Activated CD4-positive, alpha-beta T cell treated with anti-CD3 and anti-CD28 coated beads for 48 hours (primary cell): ENCODE measurements around the gene AP2A1.

Source experiments
- DNase-seq: peaks from one replicate; pipeline ENCODE4 v3.0.0-alpha.2; 2020

The AP2A1 gene

DNA sequence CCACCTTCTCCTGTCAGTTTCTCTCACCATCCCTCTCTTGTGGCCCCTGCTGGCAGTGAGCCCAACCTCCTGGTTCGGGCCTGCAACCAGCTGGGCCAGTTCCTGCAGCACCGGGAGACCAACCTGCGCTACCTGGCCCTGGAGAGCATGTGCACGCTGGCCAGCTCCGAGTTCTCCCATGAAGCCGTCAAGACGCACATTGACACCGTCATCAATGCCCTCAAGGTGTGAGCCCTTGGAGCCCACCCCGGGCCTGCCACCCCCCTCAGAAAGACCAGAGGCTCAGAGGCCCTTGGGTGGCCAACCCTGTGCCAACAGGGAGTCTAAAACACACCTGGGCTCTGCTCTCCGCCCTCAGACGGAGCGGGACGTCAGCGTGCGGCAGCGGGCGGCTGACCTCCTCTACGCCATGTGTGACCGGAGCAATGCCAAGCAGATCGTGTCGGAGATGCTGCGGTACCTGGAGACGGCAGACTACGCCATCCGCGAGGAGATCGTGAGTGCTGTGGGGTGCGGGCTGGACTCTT lies 32.5 kb downstream of the AP2A1 start:
- no peak for DNase-seq

DNA sequence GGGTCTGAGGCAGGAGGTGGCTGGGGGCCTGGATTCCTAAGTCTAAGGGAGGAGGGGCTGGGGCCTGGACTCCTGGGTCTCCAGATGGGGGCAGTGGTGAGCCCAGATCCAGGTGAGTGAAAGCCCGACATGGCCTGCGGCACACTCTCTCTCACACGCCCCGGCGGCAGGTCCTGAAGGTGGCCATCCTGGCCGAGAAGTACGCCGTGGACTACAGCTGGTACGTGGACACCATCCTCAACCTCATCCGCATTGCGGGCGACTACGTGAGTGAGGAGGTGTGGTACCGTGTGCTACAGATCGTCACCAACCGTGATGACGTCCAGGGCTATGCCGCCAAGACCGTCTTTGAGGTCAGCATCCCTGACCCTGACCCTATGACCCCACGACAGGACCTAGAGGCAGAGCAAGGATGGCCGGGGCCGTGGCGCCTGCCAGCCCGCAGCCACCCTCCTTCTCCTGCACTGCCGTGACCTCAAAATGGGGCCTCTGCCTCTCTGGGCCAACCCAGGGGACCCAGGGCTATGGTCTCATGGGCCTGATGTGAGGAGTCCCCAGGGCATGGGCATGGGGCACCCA lies 33.1 kb downstream of the AP2A1 start:
- DNase-seq = peak; percentile 40

DNA sequence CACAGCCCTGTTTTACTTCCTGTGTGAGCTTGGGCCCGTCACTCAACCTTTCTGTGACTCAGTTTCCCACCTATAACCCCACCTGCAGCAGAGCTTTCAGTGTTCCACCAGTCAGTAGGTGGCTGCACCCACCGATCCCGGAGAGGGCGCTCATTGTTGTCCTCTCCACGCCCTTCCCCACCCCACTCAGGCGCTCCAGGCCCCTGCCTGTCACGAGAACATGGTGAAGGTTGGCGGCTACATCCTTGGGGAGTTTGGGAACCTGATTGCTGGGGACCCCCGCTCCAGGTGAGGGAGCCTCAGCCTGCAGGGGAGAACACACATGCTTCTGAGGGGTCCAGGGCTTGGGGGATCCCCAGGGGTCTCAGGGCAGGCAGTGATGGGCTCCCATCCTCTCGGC lies 34.0 kb downstream of the AP2A1 start:
- no peak for DNase-seq

DNA sequence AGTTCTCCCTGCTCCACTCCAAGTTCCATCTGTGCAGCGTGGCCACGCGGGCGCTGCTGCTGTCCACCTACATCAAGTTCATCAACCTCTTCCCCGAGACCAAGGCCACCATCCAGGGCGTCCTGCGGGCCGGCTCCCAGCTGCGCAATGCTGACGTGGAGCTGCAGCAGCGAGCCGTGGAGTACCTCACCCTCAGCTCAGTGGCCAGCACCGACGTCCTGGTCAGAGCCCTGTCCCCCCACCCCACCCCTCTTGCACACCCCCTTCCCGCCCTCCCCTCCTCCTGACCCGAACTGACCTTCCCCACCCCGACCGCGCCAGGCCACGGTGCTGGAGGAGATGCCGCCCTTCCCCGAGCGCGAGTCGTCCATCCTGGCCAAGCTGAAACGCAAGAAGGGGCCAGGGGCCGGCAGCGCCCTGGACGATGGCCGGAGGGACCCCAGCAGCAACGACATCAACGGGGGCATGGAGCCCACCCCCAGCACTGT lies 34.6 kb downstream of the AP2A1 start:
- DNase-seq = no peak

DNA sequence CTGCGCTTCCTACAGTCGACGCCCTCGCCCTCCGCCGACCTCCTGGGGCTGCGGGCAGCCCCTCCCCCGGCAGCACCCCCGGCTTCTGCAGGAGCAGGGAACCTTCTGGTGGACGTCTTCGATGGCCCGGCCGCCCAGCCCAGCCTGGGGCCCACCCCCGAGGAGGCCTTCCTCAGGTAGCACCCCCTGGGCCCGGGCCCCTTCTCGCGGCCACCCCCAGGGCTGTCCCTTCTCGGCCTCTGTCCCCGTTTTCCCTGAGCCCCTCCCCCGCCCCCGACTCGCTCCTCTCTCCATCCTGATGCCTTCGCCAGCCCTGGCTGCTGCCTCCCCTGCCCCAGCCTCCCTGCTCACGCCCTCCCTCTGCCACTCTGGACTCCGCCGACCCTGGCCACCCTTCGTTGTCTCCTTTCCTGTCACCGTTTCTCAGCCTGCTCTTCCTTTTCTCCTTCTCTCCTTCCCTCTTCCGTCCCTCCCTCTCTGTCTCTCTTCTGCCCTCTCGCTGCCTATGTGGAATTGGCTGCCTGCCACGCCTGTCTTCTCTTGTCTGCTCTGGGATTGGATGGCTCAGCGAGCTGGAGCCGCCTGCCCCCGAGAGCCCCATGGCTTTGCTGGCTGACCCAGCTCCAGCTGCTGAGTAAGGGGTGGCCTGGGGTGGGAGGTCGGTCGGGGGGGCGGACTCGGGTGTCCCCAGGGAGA lies 35.3 kb downstream of the AP2A1 start:
- no peak for DNase-seq

DNA sequence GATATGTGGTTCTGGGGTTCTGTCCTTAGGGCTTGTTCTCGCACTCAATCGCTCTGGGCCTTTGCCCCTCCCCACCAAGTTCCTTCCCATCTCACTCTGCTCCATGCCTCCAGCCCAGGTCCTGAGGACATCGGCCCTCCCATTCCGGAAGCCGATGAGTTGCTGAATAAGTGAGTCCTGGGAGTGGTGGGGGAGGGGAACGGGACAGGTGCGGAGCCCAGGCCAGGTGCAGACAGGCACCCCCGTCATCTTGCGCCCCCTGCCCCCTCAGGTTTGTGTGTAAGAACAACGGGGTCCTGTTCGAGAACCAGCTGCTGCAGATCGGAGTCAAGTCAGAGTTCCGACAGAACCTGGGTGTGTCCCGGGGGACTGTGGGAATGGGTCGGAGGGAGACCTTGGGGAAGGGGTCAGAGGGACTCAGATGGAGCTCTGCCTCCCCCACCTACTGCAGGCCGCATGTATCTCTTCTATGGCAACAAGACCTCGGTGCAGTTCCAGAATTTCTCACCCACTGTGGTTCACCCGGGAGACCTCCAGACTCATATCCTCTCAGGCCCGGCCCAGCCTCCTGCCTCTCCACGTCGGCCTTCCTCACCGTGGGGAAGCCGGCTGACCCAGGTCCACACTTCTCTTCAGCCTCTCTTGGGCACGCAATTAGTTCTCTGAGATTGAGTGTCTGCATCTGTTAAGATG lies 36.2 kb downstream of the AP2A1 start:
- no peak for DNase-seq

DNA sequence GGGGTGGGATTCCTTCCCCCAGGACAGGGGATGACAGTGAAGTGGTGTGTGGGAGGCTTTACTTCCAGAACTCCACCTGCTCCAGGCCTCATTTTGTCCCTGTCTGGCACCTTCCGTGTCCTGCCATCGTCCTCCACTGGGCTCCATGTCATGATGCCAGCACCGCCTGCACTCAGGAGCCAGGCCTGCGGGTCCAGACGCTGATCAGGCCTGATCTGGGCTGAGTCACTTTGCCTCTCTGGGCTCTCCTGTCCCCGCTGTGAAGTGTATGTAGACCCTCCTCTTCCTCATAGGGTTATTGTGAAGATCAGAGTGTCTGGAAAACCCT lies 36.7 kb downstream of the AP2A1 start:
- no peak for DNase-seq

DNA sequence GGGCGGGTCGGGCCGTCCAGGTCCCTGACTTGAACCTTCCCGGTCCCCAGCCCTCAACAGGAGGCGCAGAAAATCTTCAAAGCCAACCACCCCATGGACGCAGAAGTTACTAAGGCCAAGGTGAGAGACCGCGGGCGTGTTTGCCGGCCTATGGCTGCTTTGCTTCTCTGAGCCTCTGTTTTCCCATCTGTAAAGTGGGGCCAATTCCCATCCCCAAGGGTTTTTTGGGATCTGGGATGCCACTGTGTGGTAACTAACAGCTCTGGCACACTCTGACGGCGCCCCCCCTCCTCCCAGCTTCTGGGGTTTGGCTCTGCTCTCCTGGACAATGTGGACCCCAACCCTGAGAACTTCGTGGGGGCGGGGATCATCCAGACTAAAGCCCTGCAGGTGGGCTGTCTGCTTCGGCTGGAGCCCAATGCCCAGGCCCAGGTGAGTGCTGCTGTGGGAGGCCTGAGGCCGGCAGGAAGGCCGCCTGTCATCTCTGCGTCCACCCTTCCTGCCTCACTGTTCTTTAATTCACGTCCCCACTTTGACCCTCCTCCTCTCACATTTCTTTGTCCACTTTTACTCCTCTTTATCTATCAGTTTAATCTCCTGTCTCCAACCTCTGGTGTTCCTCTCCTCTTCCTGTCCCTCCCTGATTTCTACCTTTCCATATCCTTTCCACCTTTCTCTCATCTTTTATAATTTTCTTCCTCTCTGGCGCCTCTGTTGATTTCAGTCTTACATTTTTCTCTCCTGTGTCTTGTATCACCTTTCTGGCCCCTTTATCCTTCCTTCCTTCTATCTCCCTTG lies 39.2 kb downstream of the AP2A1 start:
- DNase-seq = no peak

DNA sequence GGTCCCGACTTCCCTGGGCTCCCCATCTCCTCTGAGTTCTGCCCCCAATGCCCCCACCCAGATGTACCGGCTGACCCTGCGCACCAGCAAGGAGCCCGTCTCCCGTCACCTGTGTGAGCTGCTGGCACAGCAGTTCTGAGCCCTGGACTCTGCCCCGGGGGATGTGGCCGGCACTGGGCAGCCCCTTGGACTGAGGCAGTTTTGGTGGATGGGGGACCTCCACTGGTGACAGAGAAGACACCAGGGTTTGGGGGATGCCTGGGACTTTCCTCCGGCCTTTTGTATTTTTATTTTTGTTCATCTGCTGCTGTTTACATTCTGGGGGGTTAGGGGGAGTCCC lies 39.8 kb downstream of the AP2A1 start:
- DNase-seq = no peak

DNA sequence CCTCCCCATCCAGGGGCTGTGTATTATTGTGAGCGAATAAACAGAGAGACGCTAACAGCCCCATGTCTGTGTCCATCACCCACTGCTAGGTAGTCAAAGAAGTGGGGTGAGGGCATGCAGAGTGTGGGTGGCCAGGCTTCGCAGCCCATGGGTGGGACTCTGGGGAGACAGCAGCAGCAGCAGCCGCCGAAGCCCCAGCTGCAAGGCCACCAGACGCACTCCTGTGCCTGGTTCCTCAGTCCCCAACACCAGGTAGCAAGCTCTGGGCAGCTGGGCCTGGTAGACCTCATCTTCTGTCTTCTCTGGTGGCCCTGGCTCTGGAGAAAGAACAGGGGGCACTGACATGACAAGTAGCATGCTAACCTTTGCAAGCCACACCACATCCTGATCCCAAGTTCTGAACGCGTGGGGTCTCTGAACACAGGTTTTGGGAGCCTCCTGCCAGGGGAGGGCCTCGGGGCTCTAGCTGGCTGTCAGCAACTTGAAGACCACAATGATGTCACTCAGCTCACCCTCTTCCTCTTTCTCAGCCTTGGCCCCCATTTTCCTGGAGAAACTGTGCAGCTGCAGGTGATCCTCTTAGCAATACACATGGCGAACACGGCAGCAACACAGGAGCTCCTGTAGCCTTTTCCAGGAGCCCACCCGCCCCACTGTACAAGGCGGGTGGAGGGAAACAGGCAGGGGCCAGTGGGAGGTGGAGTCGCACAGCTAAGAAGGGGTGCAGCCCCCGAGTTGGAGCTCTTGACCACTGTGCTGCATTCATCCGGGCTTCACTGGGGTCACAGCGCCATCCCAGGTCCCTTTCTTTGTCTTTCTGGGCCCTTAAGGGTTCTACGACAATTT lies 40.5 kb downstream of the AP2A1 start:
- no peak for DNase-seq

DNA sequence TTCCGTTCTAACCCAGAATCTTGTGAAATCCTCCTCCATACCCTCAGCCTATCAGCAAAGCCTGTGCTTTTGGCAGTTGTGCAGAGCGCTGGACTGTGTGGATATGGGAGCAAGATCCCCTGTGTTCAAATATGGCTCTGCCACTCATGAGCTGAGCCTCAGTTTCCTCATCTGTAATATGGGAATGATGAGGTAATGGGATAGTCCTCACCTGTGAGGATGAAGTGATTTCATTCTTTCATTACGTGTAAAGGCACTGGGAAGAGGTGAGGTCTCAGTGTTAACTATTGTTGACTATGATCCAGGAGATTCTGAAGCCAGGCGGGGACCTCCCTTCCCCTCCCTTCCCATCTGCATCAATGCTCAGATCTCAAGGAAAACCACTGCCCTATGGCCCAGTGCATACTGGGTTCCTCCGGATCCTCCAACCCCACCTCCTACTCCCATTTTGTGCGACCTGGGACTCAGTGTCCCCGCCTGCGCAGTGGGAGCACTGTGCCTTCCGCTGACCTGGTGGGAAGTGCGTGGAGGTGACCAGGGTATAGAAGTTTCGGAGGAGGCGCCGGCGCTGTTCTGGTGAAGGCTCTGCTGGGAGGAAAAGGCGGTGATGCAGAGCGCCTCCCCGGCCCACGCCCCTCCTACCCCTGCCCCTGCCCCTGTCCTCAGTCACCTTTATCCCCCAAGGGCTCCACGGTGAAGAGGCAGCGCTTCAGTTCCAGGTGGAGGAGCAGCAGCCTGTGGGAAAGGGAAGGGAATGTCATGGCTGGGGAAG lies 41.3 kb downstream of the AP2A1 start:
- DNase-seq = no peak

DNA sequence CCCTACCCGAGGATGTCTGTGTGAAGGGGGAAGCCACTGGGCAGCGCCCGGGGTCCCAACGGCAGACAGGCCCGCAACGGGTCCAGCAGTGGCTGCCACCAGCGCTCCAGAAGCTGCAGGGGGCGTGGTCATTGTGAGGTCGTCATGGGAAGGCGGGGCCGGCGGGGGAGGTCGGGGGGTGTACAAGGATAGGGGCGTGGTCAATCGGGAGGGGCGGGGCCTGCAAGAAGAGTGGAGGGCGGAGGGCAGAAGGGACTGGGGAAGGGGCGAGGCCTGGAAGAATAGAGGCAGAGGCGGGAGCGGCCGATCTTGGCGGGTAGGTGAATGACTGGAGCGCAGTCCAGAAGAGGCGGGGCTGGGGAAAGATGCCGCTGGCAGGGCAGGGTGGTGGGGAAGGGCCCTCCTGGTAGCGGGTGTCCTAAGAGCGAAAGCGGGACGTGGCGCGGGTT lies 41.9 kb downstream of the AP2A1 start:
- DNase-seq = peak; percentile 91

DNA sequence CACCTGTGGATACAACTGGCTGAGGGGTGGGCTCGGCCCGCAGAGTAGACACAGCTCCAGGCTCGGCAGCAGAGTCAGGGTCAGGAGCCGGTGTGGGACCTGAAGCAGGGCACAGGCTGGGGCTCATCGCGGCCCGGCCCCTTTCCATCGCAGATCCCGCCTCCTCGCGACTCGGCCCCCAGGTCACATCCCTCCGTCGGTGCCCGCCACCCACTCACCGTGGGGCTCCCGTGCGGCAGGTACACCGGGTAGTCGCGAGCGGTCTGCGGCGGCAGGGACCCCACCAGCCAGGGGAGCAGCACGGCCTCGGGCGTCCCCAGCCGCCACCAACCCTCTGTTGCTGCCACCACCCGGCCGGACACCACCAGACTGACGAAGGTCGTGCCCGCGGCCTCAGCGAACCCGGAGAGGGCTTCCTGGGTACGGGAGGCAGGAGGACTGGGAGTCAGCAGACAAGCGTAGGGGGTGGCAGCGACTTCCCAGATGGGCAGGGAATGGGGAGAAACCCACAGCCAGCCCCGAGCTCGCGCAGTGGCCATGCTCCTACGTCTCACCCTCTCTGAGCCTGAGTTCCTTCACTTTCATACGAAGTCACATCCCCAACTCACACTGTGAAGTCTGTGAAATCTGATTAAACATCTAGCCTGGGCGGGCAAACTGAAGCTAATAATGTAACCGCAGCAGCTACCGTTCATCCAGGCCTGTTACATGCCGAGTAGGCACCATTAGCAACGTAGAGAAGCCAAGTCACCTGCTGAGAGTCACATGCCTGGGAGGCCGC lies 42.5 kb downstream of the AP2A1 start:
- DNase-seq = peak; percentile 56

DNA sequence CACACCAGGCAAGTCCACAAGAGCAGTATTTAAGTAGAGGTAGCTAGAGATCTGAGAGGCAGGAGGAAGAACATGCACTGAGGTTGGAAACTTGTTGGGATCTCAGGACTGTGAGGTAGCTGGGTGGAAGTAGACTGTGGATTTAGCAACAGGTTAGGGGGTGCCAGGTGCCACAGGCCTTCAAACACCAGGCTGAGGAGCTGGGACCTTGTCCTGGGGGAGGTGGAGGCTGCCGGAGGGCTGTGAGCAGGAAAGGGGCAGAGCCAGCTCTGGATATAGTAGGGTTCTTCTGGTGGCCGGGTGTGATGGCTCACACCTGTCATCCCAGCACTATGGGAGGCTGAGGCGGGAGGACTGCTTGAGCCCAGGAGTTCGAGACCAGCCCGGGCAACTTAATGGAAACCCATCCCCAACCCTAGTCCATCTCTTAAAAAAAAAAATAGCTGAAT lies 43.2 kb downstream of the AP2A1 start:
- no peak for DNase-seq

DNA sequence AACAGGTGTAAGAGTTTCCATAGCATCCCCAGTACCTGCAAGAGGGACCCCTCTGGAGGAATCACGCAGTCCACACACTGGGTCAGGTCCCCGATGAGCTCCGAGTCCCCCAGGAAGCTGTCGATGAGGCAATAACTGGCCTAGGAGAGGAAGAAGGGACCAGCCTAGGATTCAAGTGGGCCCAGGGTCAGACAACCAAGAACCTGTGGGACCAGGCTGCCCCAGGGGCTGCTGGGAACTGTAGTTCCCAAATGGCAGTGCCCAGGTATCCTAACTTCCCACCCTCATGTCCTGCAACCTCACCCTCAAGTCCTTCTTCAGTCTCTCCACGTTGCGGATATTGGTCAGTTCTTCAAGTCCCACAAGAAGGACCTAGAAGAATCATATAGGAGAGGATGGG lies 44.5 kb downstream of the AP2A1 start:
- no peak for DNase-seq

DNA sequence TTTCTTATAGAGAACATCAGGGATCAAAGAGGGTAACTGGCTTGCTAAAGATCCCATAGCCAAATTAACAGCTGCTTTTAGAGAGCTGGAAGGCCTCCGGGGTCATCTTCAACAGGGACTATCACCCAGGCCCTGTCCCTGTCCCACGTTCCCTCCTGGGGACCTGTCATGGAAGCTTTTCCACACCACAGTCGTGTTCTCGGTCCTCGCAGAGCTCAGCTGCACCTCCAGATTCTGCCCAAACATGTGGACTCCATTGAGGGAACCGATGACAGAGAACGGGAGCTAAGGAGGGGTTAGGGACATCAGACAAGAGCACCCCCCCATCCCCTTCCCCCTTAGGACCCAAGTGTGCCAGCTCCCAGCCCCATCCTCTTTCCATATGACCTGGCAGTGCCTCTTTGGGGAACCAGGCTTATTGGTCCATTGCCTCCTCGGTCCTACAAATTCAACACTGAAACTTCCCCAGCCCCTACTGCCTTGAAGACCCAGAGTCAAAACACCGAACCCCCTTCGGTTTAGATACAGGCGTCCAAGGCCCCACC lies 45.7 kb downstream of the AP2A1 start:
- no peak for DNase-seq

DNA sequence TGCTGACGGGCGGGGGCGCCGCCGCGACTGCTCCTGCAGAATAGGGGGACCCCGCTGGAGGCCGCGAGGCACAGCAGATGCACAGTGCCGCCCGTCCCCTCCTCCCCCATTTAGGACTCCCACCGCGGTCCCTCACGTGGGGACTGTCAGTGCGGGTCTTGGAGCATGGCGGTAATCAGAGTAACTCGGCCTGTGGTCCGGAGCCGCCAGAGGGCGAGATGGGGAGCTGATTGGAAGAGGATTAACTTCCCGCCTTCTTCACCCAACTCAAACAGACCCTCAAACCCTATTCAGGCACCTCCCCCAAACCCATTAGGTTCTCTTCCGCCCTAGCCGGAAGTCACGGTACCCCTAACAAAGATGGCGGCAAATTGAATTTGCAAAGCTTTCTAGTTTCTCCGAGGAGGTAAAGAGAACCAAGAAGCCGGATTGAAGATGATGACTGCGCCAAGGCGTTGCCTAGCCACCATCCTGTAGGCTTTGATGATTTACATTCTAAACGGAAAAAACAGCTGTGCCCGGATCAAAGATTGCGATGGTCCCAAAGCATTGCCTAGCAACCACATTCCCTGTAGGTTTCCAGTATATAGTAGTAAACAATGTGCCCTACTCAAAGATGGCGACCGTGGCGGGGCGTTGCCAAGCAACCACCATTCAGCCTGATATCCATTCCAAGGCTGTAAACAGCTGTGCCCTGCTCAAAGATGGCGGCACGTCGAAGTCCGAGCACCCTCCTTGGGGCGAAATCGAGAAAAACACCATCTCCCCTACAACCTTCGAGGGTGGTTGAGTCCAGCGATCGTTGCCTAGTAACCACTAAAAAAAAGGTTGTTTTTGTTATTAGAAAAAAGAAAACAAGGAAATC lies 46.4 kb downstream of the AP2A1 start, which contains the start of gene FUZ:
TSS of gene FUZ (minus strand) at position 296 of the 865 bp plus-strand sequence. CDS start at position 110, 186 bp downstream.
- DNase-seq = peak; percentile 95

DNA sequence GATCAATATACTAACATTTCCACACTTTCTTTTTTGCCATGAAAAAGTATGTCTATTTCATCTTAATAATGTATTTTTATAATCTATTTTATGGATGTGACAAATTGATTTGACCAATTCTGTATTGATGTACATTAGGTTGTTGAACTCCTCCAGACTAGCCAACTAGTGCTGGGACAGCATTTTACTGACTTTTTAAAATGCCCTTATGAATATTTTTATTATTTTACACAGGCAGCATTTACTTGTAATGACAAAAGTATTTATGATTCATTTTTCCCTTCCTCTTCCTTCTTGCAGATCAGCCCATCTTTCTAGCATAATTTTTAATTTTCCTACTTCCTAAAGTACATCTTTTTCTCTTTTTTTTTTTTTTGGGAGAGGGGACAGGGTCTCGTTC lies 47.2 kb downstream of the AP2A1 start:
- no peak for DNase-seq

DNA sequence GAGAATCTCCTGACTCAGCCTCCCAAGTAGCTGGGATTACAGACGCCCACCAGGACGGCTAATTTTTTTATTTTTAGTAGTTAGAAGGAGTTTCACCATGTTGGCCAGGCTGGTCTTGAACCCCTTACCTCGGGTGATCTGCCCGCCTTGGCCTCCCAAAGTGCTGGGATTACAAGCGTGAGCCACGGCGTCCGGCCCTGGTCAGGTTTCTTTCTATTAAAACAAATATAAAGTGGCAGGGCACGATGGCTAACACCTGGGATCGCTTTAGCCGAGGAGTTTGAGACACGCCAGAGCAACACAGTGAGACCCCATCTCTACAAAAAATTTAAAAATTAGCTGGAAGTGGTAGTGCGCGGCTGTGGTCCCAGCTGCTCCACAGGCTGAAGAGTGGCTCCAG lies 49.8 kb downstream of the AP2A1 start:
- DNase-seq = no peak
